Measurements from ENCODE around the gene IL22RA1.

Gene IL22RA1

DNA sequence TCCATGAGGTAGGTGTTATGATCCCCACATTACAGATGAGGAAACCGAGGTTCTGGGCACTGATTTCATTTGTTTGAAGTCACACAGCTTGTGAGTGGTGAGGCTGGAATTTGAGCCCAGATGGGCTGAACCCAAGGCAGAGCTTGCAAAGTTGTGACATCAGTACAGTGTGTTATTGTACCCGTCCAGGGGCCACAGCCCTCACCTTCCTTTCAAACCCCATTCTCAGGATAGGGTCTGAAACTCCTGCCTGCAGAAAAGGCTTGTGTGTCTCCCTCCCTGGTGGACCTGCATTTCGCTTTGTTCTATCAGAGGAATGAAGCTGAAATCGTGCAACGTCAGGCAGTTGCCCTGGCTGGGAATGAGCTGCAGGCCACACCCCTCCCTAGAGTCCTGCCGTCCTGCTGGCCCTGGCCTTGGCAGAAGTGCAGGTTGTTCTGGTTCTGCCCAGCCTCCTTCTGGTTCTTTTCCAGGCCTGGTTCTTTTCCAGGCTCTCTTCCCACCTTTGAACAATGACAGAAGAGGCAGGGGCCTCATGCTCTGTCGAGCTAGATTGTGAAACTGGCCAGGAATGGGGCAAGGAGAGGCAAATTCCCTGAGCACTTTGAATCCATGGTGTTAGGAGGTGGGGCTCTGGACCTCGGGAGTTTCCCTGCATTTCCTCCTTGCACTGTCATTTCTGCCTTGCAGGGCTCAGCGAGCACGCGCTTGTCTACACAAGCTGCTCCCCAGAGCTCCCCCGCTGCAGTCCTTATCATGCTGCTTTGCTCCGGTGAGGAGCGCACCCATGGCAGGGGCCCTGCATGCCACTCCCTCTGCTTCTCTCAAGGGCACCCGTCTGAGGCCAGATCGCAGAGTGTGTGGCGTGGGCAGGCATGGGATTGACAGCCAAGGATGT is 22.8 kb downstream of the IL22RA1 start:
- no peak for DNase-seq (ENCODE audit: low spot score)
- TF ChIP-seq, protein P1, sequence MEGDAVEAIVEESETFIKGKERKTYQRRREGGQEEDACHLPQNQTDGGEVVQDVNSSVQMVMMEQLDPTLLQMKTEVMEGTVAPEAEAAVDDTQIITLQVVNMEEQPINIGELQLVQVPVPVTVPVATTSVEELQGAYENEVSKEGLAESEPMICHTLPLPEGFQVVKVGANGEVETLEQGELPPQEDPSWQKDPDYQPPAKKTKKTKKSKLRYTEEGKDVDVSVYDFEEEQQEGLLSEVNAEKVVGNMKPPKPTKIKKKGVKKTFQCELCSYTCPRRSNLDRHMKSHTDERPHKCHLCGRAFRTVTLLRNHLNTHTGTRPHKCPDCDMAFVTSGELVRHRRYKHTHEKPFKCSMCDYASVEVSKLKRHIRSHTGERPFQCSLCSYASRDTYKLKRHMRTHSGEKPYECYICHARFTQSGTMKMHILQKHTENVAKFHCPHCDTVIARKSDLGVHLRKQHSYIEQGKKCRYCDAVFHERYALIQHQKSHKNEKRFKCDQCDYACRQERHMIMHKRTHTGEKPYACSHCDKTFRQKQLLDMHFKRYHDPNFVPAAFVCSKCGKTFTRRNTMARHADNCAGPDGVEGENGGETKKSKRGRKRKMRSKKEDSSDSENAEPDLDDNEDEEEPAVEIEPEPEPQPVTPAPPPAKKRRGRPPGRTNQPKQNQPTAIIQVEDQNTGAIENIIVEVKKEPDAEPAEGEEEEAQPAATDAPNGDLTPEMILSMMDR (IDR thresholded peaks at IDR 0.05; ENCODE audit: extremely low read depth, missing control alignments) = no peak

DNA sequence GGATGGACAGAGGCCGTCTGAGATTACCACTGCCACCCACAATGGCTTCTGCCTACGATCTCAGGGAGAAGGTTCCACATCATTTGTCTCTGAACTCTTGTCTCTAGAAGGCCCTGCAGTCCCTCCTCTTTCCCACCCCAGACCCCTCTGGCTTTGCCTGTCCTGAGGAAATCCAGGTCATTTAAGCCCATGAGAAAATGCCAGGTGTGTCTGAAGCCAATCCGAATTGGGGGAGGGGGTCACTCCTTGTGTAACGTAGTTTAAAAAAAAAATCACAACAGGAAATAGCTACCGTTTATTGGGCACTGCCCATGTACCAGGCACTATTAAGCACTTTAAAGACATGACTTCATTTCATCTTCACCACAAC is 23.5 kb downstream of the IL22RA1 start:
- DNase-seq (ENCODE audit: low spot score) = no peak
- TF ChIP-seq, protein P1 (IDR thresholded peaks at IDR 0.05; ENCODE audit: extremely low read depth, missing control alignments) = no peak

DNA sequence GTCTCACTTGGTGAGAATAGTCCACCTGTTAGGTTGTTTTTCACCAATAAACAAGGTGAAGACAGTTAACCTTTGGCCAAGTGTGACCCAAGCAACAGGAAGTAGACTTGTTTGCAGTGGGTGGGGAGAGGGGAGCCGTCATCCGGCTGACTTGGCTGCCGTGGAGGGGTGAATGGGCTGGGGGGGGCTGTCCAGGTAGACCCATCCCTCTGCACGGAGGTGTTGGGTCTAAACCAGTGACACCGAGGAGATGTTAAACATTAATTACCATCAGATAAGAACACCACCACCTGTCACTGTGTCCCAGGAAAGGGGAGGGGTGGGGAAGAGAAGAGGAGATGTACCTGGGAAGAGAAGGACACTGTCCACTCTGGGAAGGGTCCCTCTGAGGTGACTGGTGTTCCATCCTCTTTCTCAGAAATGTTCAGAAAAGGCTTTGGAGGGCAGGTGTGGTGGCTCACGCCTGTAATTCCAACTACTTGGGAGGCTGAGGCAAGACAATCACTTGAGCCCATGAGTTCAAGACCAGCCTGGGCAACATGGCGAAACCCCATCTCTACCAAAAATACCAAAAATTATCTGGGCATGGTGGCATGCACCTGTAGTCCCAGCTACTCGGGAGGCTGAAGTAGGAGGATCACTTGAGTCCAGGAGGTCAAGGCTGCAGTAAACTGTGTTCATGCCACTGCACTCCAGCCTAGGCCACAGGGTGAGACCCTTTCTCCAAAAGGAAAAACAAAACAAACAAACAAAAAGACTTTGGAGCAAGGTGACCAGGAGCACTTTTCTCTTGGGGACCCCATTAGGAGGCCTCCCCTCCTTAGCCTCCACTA is 24.3 kb downstream of the IL22RA1 start:
- no peak for DNase-seq (ENCODE audit: low spot score)
- TF ChIP-seq, protein P1 (IDR thresholded peaks at IDR 0.05; ENCODE audit: extremely low read depth, missing control alignments) = no peak

DNA sequence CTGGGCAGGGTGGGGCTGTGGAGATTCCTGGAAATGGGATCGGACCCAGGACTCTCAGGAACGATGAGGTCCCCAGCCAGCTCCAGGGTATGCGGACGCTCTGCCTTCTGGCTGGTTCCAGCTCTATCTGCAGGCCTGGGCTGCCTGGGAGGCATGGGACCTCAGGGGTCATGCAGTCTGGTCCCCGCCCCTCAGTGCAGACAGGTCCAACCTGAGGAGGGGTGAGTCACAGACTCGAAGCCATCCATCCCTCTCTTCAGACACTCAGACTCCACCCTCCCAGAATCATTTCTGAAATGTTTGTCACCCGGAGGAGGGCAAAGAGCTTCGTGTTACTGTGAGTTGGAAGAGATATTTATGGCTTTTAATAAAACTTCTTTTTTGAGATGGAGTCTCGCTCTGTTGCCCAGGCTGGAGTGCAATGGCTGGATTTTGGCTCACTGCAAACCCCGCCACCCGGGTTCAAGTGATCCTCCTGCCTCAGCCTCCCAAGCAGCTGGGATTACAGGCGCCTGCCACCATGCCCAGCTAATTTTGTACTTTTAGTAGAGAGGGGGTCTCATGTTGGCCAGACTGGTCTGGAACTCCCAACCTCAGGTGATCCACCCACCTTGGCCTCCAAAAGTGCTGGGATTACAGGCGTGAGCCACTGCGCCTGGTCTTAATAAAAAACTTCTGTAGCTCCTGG is 25.1 kb downstream of the IL22RA1 start:
- DNase-seq (ENCODE audit: low spot score) = no peak

DNA sequence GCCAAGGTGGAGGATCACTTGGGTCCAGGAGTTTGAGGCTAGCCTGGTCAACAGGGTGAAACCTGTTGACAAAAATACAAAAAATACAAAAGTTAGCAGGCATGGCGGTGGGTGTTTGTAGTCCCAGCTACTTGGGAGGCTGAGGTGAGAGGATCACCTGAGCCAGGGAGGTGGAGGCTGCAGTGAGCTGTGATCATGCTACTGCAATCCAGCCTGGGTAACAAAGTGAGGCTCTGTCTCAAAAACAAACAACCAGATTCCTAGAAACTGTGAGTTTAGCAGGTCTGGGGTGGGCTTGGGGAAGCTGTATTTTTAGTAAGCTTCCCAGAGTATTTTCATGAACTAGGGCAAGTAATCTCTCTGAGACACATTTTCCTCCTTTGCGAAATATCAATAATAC is 25.8 kb downstream of the IL22RA1 start:
- TF ChIP-seq, protein P1 (IDR thresholded peaks at IDR 0.05; ENCODE audit: extremely low read depth, missing control alignments) = no peak
- DNase-seq (ENCODE audit: low spot score) = no peak

More for the DNA sequence above, 25.1 kb downstream of the IL22RA1 start:
- TF ChIP-seq, protein P1 (IDR thresholded peaks at IDR 0.05; ENCODE audit: extremely low read depth, missing control alignments) = no peak

DNA sequence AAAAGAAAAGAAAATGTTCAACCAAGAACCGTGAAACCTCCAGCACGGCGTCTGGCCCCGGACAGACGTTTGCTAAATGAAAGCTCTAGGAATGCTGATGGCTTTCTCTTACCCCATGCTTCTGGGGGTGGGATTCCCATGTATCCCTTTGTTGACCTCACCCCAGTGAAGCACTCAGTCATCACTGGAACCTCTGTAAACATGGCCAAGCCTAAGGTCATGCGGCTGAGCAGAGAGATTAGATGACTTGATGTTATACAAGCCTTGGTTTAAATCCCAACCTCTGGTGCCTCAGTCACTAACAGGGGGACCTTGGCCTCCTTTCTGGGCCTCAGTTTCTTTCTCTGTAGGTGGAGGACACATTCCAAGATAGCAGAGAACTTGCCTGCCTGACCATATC is 28.2 kb downstream of the IL22RA1 start:
- no peak for DNase-seq (ENCODE audit: low spot score)
- TF ChIP-seq, protein P1 (IDR thresholded peaks at IDR 0.05; ENCODE audit: extremely low read depth, missing control alignments) = no peak
